HG02970 (cell line): ENCODE data around the gene KATNAL2.
"Not testable (repeated sequence)": the region's sequence is repeated elsewhere in the genome, so short reads cannot be mapped to it uniquely, and the experiment has no call there.

Source experiments
- ATAC-seq: cut with Tn5 transposase; IDR thresholded peaks from one replicate; pipeline ENCODE4 v1.9.1; 2021; ENCODE audit warnings: mild to moderate bottlenecking, moderate library complexity, moderate number of reproducible peaks; ENCODE audit not compliant: unreplicated experiment, low FRiP score

Gene KATNAL2

GRCh38 chr18:46920653-46921052 is 3.3 kb downstream of the KATNAL2 start:
- ATAC-seq: no peak

- no peak for ATAC-seq
These were observed 22.0 kb downstream of the KATNAL2 start for GRCh38 chr18:46939337-46939963.

GRCh38 chr18:46939998-46940571 is 22.7 kb downstream of the KATNAL2 start:
- no peak for ATAC-seq

- ATAC-seq: no peak
These were observed 25.2 kb downstream of the KATNAL2 start for GRCh38 chr18:46942646-46943045.

- peak; percentile 90 for ATAC-seq
These were observed 29.4 kb downstream of the KATNAL2 start for GRCh38 chr18:46946656-46947282.

GRCh38 chr18:46950064-46950656 is 32.8 kb downstream of the KATNAL2 start:
- ATAC-seq: no peak

GRCh38 chr18:46953195-46953594 is 35.8 kb downstream of the KATNAL2 start:
- no peak for ATAC-seq

GRCh38 chr18:46958209-46958608 is 40.8 kb downstream of the KATNAL2 start:
- ATAC-seq: no peak

- ATAC-seq: not testable (repeated sequence)
These were observed 46.5 kb downstream of the KATNAL2 start for GRCh38 chr18:46963656-46964578.

GRCh38 chr18:46964579-46965293 is 47.3 kb downstream of the KATNAL2 start:
- not testable (repeated sequence) for ATAC-seq

- ATAC-seq: not testable (repeated sequence)
These were observed 48.9 kb downstream of the KATNAL2 start for GRCh38 chr18:46966266-46966665.

- ATAC-seq: not testable (repeated sequence)
These were observed 52.1 kb downstream of the KATNAL2 start for GRCh38 chr18:46969551-46969950.

- ATAC-seq: not testable (repeated sequence)
These were observed 102.5 kb downstream of the KATNAL2 start for GRCh38 chr18:47019870-47020269.

- not testable (repeated sequence) for ATAC-seq
These were observed 103.4 kb downstream of the KATNAL2 start for GRCh38 chr18:47020757-47021156.

GRCh38 chr18:47022821-47023220 is 105.4 kb downstream of the KATNAL2 start:
- ATAC-seq: not testable (repeated sequence)

GRCh38 chr18:47023769-47024465 is 106.5 kb downstream of the KATNAL2 start:
- ATAC-seq: not testable (repeated sequence)

- ATAC-seq: not testable (repeated sequence)
These were observed 108.3 kb downstream of the KATNAL2 start for GRCh38 chr18:47025557-47026174.

GRCh38 chr18:47028738-47029137 is 111.3 kb downstream of the KATNAL2 start:
- not testable (repeated sequence) for ATAC-seq
